ENCODE measurements around the gene IMPG2. TPM values are rescaled to one million over a fixed set of nuclear protein-coding genes. Genes with fewer than 3 reads are reported as not detected.

Gene IMPG2
- total RNA-seq, 1 donor from 2014 or later: 0.30 TPM

- TF ChIP-seq CTCF (IDR thresholded peaks at IDR 0.05; ENCODE audit: insufficient read depth, low read depth, low read length): no peak
- no peak for TF ChIP-seq EZH2 (IDR thresholded peaks at IDR 0.05; ENCODE audit: insufficient read depth, low read length)
- Histone ChIP-seq H3K79me2 (ENCODE audit: insufficient read depth, low read length) (no peaks in the 10 kb centered on the region), H3K27ac (ENCODE audit: low read depth, low read length) (no peak overlapping the region), H3K4me3 (ENCODE audit: insufficient read depth, low read depth, low read length) (no peak overlapping the region), H3K4me1 (ENCODE audit: insufficient read depth, low read length) (no peaks in the 10 kb centered on the region), H4K20me1 (ENCODE audit: insufficient read depth, low read length) (no peaks in the 10 kb centered on the region), H2AFZ (ENCODE audit: low read depth, low read length) (no peak overlapping the region), H3K4me2 (ENCODE audit: low read length) (no peak overlapping the region), H3K36me3 (ENCODE audit: insufficient read depth, low read length) (no peaks in the 10 kb centered on the region), H3K9ac (ENCODE audit: low read length) (no peak overlapping the region), H3K27me3 (ENCODE audit: insufficient read depth, low read length) (no peaks in the 10 kb centered on the region), H3K9me3 (ENCODE audit: insufficient read depth, low read depth, low read length) (no peaks in the 10 kb centered on the region)
- H3K9me3 Mint-ChIP-seq (ENCODE audit: unreplicated experiment): peaks cover 7% of the 10 kb centered on the region
- no peak for FAIRE-seq
- H3K4me1 Mint-ChIP-seq (ENCODE audit: low read depth, unreplicated experiment): peaks cover 6% of the 10 kb centered on the region
- no peaks in the 10 kb centered on the region for H3K27me3 Mint-ChIP-seq (ENCODE audit: low read depth, unreplicated experiment)
- no peak overlapping the region for H3K27ac Mint-ChIP-seq (ENCODE audit: unreplicated experiment)
- no peak overlapping the region for H3K4me3 Mint-ChIP-seq (ENCODE audit: unreplicated experiment)
- no peaks in the 10 kb centered on the region for H3K36me3 Mint-ChIP-seq (ENCODE audit: low read depth, unreplicated experiment)
- DNase-seq (ENCODE audit: low read depth): peak; percentile 34
Observed at GRCh38 chr3:101292027-101292426, 28.3 kb downstream of the IMPG2 start.

GRCh38 chr3:101288294-101288693 is 32.1 kb downstream of the IMPG2 start:
- no peak overlapping the region for H3K4me3 ChIP-seq (ENCODE audit: insufficient read depth, low read depth, low read length)
- no peak overlapping the region for H3K4me3 Mint-ChIP-seq (ENCODE audit: unreplicated experiment)
- DNase-seq (ENCODE audit: low read depth): no peak
- no peaks in the 10 kb centered on the region for H3K9me3 ChIP-seq (ENCODE audit: insufficient read depth, low read depth, low read length)
- H3K4me1 ChIP-seq (ENCODE audit: insufficient read depth, low read length): no peaks in the 10 kb centered on the region
- no peaks in the 10 kb centered on the region for H3K79me2 ChIP-seq (ENCODE audit: insufficient read depth, low read length)
- H3K36me3 ChIP-seq (ENCODE audit: insufficient read depth, low read length): no peaks in the 10 kb centered on the region
- H3K36me3 Mint-ChIP-seq (ENCODE audit: low read depth, unreplicated experiment): no peaks in the 10 kb centered on the region
- no peaks in the 10 kb centered on the region for H3K27me3 ChIP-seq (ENCODE audit: insufficient read depth, low read length)
- peaks cover 6% of the 10 kb centered on the region for H3K4me1 Mint-ChIP-seq (ENCODE audit: low read depth, unreplicated experiment)
- H3K4me2 ChIP-seq (ENCODE audit: low read length): no peak overlapping the region
- no peak overlapping the region for H3K9ac ChIP-seq (ENCODE audit: low read length)
- TF ChIP-seq CTCF (IDR thresholded peaks at IDR 0.05; ENCODE audit: insufficient read depth, low read depth, low read length) (no peak), EZH2 (IDR thresholded peaks at IDR 0.05; ENCODE audit: insufficient read depth, low read length) (no peak)
- no peak overlapping the region for H3K27ac Mint-ChIP-seq (ENCODE audit: unreplicated experiment)
- no peaks in the 10 kb centered on the region for H4K20me1 ChIP-seq (ENCODE audit: insufficient read depth, low read length)
- no peak overlapping the region for H3K27ac ChIP-seq (ENCODE audit: low read depth, low read length)
- H3K9me3 Mint-ChIP-seq (ENCODE audit: unreplicated experiment): peaks cover 2% of the 10 kb centered on the region
- no peak overlapping the region for H2AFZ ChIP-seq (ENCODE audit: low read depth, low read length)
- H3K27me3 Mint-ChIP-seq (ENCODE audit: low read depth, unreplicated experiment): no peaks in the 10 kb centered on the region
- peak; percentile 37 for FAIRE-seq

GRCh38 chr3:101284757-101285156 is 35.6 kb downstream of the IMPG2 start:
- peaks cover 2% of the 10 kb centered on the region for H3K9me3 Mint-ChIP-seq (ENCODE audit: unreplicated experiment)
- Histone ChIP-seq H3K27ac (ENCODE audit: low read depth, low read length) (no peak overlapping the region), H2AFZ (ENCODE audit: low read depth, low read length) (no peak overlapping the region), H4K20me1 (ENCODE audit: insufficient read depth, low read length) (no peaks in the 10 kb centered on the region), H3K27me3 (ENCODE audit: insufficient read depth, low read length) (no peaks in the 10 kb centered on the region), H3K79me2 (ENCODE audit: insufficient read depth, low read length) (no peaks in the 10 kb centered on the region), H3K9ac (ENCODE audit: low read length) (no peak overlapping the region), H3K4me2 (ENCODE audit: low read length) (no peak overlapping the region), H3K4me3 (ENCODE audit: insufficient read depth, low read depth, low read length) (no peak overlapping the region), H3K36me3 (ENCODE audit: insufficient read depth, low read length) (no peaks in the 10 kb centered on the region), H3K4me1 (ENCODE audit: insufficient read depth, low read length) (no peaks in the 10 kb centered on the region), H3K9me3 (ENCODE audit: insufficient read depth, low read depth, low read length) (no peaks in the 10 kb centered on the region)
- FAIRE-seq: no peak
- H3K4me1 Mint-ChIP-seq (ENCODE audit: low read depth, unreplicated experiment): peaks cover 11% of the 10 kb centered on the region
- TF ChIP-seq CTCF (IDR thresholded peaks at IDR 0.05; ENCODE audit: insufficient read depth, low read depth, low read length) (no peak), EZH2 (IDR thresholded peaks at IDR 0.05; ENCODE audit: insufficient read depth, low read length) (no peak)
- no peaks in the 10 kb centered on the region for H3K27me3 Mint-ChIP-seq (ENCODE audit: low read depth, unreplicated experiment)
- H3K27ac Mint-ChIP-seq (ENCODE audit: unreplicated experiment): no peak overlapping the region
- no peak overlapping the region for H3K4me3 Mint-ChIP-seq (ENCODE audit: unreplicated experiment)
- H3K36me3 Mint-ChIP-seq (ENCODE audit: low read depth, unreplicated experiment): no peaks in the 10 kb centered on the region
- DNase-seq (ENCODE audit: low read depth): no peak

Data from astrocyte (in vitro differentiated cells and primary cell).